CD4-positive, alpha-beta T cell treated with Interleukin-17A for 1 hour (primary cell): ENCODE data around the gene MEI4.
"Not testable (repeated sequence)": the region's sequence is repeated elsewhere in the genome, so short reads cannot be mapped to it uniquely, and the experiment has no call there.

Source experiments
- DNase-seq: peaks from one replicate; pipeline ENCODE4 v3.0.0-alpha.2; 2020

The MEI4 gene

GRCh38 chr6:77816766-77817270 is 164.0 kb downstream of the MEI4 start:
- no peak for DNase-seq

DNA sequence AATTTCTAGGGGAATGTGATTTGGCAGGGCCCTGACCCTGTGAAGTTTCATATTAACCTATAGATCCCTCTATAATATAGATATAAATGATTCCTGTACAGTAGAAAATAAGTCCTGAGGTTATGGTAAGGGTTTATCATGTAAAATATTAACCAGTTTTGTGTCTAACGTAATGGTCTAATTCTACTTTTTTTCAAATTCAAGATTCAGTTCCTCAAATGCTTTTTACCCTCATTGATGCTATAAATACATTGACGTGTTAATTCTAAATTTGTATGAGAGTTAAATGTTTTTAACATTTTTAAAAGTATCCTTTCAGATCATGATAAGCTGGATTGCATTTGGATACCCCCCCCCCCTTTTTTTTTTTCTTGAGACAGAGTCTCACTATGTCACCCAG is 169.4 kb downstream of the MEI4 start:
- no peak for DNase-seq

DNA sequence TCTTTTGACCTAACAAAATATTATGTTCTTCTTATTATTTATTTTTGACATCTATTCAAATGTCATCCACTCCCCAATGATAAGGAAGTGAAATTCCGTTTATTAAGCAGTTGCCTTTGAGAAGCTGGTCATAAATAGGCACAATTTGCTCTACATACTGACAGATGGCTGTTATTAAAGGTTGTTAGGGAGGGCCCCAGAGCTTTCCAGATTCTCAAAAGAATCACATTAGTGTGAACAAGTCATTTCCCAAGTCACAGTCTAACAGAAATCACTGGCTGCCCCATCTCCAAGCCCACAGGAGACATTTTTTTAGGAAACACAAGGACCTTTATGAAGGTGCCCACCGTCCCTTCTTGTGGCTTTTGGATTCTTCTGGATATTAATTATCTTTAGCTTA is 172.4 kb downstream of the MEI4 start:
- DNase-seq, result no peak

DNA sequence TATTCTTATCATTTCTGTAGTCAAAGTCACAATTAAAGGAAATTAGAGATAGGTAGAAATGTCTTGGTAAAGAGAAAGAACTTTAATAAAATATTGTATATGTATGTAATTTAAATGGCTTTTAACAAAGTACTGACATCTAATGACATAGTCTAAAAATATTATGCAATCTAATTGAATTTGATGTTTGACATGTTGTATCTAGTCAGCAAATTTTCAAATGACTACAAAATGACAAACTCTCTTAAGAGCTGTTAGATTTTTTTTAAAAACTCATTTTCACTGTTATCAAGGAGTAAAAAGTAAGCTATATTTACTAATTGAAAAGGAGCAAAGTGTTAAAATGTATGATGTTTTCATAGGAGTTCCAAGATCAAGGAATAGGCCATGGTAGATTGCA is 176.9 kb downstream of the MEI4 start:
- no peak for DNase-seq

DNA sequence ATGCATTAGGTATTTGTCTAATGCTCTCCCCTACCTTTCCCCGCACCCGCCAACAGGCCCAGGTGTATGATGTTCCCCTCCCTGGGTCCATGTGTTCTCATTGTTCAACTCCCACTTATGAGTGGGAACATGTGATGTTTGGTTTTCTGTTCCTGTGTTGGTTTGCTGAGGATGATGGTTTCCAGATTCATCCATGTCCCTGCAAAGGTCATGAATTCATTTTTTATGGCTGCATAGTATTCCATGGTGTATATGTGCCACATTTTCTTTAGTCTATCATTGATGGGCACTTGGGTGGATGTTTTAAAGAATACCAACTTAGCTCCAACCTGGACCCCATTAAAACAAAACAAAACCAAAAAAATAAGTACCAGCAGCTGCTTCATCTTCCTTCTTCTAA is 180.9 kb downstream of the MEI4 start:
- DNase-seq, result not testable (repeated sequence)

- no peak for DNase-seq
Measured at GRCh38 chr6:77834591-77834996, 181.8 kb downstream of the MEI4 start.

- DNase-seq, result no peak
Measured at GRCh38 chr6:77837034-77837784, 184.4 kb downstream of the MEI4 start.

DNA sequence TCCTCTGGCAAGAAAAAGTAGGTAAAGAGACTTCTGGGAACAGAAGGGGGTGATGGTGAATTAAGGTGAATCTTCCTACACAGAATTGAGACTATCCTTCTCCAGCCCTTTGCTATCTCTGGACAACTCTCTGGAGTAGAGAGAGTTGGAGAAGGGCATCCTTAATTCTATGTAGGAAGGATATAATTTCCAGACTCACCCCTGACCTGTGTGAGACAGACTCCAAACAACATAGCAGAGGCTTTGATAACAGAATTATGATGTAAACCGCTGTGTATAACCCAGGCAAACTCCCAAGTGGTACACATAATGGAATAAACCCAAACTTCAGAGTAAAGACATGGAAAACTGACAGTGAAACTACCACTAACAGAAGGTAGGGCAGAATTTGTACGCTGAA is 186.5 kb downstream of the MEI4 start:
- DNase-seq, result no peak

- DNase-seq, result no peak
Measured at GRCh38 chr6:77844822-77845221, 192.0 kb downstream of the MEI4 start.

GRCh38 chr6:77853401-77853800 is 200.6 kb downstream of the MEI4 start:
- no peak for DNase-seq

DNA sequence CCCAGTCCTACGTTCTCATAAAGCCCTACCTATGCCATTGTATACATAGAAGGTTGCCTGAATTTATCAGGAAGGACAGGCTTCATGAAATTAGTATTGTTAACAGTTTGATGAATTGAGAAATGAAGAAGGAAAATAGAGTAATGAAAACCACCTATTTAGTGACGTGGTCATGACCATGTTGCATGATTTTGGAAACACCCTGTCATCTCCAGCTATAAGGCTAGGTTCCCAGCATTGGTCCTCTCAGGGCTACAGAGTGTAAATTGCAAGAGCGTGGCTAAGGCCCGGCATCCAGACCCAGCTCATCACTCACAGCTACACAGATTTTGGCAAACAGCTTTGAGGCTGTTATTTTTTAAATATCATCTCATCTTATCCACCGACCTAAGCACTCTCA is 203.6 kb downstream of the MEI4 start:
- no peak for DNase-seq

DNA sequence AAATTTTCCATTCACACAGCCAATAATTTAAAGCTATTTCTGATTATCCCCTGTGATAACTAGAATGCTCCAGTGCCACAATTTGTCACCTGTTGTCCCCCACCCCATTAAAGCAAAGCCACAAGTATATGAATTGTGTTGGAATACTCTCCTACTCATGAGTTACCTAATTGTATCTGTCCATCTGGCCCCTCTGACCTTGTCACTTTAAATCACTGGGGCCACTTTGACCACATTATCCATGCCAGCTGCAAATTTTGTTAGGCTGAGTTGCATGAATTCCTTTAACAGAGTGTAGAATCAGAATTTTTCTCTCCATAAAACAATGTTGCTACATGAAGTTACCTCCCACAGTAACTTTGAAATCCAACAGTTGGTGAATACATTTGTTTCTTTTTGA is 204.6 kb downstream of the MEI4 start:
- DNase-seq, result no peak

DNA sequence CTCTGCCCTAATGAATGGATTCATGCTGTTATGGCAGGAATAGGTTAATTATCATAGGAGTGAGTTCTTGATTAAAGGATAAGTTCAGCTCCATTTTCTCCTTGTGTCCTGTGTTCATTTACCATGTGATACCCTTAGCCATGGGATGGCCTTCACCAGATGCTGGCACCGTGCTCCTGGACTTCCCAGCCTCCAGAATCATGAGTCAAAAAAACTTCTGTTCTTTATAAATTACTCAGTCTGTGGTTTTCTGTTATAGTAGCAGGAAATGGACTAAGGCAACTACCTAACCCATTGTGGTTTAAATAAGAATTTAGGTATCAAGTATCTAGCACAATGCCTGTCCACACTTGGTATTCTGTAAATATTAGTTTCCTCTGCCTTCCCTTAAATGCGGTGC is 223.5 kb downstream of the MEI4 start:
- DNase-seq, result no peak

GRCh38 chr6:77879527-77879926 is 226.7 kb downstream of the MEI4 start:
- no peak for DNase-seq

- no peak for DNase-seq
Measured at GRCh38 chr6:77880501-77880900, 227.7 kb downstream of the MEI4 start.

GRCh38 chr6:77883851-77884250 is 231.0 kb downstream of the MEI4 start:
- DNase-seq, result no peak

DNA sequence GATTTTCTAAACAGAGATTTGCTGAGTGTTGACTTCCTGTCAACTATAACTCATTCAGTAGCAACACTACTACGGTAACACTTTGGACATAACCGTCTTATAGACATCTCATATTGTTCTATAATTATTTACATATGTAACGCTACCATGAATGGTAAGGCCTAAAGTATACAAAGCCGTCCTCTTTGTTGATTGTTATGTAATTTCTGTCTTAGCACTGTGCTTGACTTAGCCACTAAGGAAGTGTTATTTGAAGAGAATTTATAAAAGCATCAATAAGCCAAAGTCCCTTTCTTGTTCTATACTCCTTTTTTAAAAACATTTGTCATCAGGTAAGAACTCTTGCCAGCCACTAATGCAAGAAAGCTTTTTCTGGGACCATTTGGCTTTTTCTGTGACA is 240.6 kb downstream of the MEI4 start:
- DNase-seq, result no peak

- no peak for DNase-seq
Measured at GRCh38 chr6:77906070-77906469, 253.2 kb downstream of the MEI4 start.

GRCh38 chr6:77910826-77911225 is 258.0 kb downstream of the MEI4 start:
- DNase-seq, result no peak

- DNase-seq, result no peak
Measured at GRCh38 chr6:77926198-77926751, 273.4 kb downstream of the MEI4 start.

DNA sequence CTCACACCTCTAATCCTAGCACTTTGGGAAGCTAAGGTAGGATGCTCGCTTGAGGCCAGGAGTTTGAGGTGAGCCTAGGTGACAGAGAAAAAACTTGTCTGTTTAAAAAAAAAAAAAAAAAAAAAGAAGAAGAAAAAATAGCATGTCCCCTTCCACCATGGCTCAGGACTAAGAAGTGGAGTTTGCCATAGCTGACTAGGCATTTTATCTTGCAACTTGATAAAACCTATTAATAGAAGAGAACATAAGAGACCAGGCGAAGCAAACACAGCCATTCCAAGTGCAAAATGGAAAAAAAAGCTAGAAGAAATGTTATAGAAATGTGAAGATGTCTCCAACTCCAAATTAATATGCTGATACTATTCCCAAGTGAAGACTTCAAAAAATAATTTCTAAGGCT is 277.5 kb downstream of the MEI4 start:
- no peak for DNase-seq

DNA sequence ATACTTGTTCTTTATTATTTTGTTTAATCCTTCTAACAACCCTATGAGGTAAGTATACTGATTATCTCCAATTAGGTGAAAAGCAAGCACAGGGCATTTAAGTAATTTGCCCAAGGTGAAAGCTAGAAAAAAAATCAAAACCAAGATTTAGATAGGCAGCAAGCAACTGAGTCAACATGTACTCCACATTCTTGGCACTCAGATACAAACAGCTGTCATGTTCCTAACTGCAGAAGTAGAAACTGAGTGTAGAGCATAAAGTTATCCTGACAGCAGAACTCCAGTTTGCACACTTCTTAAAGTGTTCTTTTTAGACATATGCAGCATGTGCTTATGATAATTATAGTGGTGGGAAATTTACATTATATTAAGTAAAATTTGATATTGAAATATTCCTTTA is 278.1 kb downstream of the MEI4 start:
- DNase-seq, result no peak

DNA sequence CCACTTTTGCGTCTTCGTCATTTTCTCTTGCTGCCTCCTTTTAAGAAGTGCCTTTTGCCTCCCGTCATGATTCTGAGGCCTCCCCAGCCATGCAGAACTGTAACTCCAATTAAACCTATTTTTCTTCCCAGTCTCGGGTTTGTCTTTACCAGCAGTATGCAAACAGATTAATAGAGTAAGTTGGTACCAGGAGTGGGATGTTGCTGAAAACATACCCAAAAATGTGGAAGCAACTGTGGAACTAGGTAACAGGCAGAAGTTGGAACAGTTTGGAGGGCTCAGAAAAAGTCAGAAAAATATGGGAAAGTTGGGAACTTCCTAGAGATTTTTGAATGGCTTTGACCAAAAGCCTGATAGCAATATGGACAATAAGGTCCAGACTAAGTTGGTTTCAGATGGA is 309.2 kb downstream of the MEI4 start:
- DNase-seq, result no peak

- no peak for DNase-seq
Measured at GRCh38 chr6:77965449-77965848, 312.6 kb downstream of the MEI4 start.

DNA sequence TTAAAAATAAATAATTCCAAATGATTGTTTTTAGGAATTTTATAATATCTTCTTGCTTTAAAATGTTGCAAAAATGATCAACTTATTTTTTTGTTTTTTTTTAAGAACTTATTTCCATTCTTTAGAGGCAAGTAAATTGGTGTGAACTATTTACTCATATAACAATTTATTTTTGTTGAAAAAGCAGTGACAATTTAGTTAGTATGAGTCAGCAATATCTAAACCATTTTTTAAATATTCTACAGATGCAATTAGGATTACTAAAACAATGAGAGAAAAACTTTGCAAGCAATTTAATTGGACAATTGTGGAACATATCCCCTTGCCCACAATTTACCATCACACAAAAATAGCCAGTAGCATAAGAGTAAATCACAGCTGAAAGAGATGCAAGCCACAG is 319.5 kb downstream of the MEI4 start:
- no peak for DNase-seq
